ENCODE measurements around the gene PRM2. TPM values are rescaled to one million over a fixed set of nuclear protein-coding genes. Genes with fewer than 3 reads are reported as not detected.

Gene PRM2
- total and polyA plus RNA-seq, 2 donors (not counting 1 experiment from before 2014, with no cell fraction given) = not detected

DNA sequence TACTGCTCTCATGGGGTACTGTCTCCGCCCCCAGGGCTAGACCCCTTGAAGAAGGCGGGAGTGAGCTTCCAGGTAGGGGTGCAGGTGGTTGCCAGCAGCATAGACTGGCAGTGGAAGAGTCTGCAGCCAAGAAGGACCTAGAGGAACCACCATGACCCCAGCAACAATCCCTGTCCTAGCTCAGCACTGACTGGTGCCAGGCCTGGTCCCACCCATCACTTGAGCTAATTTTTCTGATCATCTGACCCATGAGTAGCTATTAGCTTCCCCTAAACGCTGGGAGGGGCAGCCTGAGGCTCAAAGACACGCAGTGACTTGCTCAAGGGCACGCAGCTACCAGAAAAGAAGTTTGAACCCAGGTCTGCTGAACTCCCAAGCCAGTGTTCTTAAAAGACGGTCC lies 3.8 kb downstream of the PRM2 start:
- no peaks in the 10 kb centered on the region for H4K20me1 ChIP-seq (ENCODE audit: control insufficient read depth, extremely low read depth, insufficient read depth, low read length)
- no peaks in the 10 kb centered on the region for H3K9me3 ChIP-seq (ENCODE audit: control insufficient read depth, insufficient read depth, low read depth, low read length)
- H3K4me2 ChIP-seq (ENCODE audit: extremely low read depth, insufficient read depth, low read length) = no peak overlapping the region
- H3K27me3 ChIP-seq (ENCODE audit: control insufficient read depth, insufficient read depth, low read length) = peaks cover 5% of the 10 kb centered on the region
- no peak overlapping the region for H3K4me3 ChIP-seq (replicated peaks in 1 of 4; ENCODE audit: control extremely low read depth in 1 of 4, insufficient read depth in 1 of 4, low read depth in 3 of 4, low read length in 4 of 4)
- H3K36me3 ChIP-seq (ENCODE audit: control insufficient read depth, insufficient read depth, low read length) = no peaks in the 10 kb centered on the region
- no peak overlapping the region for H3K9ac ChIP-seq (ENCODE audit: insufficient read depth, low read length)
- H2AFZ ChIP-seq (ENCODE audit: low read length) = no peak overlapping the region
- H3K4me1 ChIP-seq (ENCODE audit: control insufficient read depth, extremely low read depth, insufficient read depth, low read length) = no peaks in the 10 kb centered on the region
- no peak overlapping the region for H3K27ac ChIP-seq (ENCODE audit: insufficient read depth, low read length)
- TF ChIP-seq EZH2 (IDR thresholded peaks at IDR 0.05; ENCODE audit: low read length, missing control alignments) = no peak
- TF ChIP-seq, protein P1, sequence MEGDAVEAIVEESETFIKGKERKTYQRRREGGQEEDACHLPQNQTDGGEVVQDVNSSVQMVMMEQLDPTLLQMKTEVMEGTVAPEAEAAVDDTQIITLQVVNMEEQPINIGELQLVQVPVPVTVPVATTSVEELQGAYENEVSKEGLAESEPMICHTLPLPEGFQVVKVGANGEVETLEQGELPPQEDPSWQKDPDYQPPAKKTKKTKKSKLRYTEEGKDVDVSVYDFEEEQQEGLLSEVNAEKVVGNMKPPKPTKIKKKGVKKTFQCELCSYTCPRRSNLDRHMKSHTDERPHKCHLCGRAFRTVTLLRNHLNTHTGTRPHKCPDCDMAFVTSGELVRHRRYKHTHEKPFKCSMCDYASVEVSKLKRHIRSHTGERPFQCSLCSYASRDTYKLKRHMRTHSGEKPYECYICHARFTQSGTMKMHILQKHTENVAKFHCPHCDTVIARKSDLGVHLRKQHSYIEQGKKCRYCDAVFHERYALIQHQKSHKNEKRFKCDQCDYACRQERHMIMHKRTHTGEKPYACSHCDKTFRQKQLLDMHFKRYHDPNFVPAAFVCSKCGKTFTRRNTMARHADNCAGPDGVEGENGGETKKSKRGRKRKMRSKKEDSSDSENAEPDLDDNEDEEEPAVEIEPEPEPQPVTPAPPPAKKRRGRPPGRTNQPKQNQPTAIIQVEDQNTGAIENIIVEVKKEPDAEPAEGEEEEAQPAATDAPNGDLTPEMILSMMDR (conservative IDR thresholded peaks at IDR 0.05 in 1 of 2, IDR thresholded peaks at IDR 0.05 in 1 of 2; ENCODE audit: low read depth in 1 of 2, low read length in 2 of 2) = no peak
- DNase-seq (ENCODE audit: low read depth in 2 of 2) = no peak
- H3K79me2 ChIP-seq (ENCODE audit: control insufficient read depth, insufficient read depth, low read length) = no peaks in the 10 kb centered on the region

GRCh38 chr16:11271610-11272009 lies 4.7 kb downstream of the PRM2 start:
- no peaks in the 10 kb centered on the region for H3K4me1 ChIP-seq (ENCODE audit: control insufficient read depth, extremely low read depth, insufficient read depth, low read length)
- no peak for DNase-seq (ENCODE audit: low read depth in 2 of 2)
- H2AFZ ChIP-seq (ENCODE audit: low read length) = no peak overlapping the region
- no peaks in the 10 kb centered on the region for H3K36me3 ChIP-seq (ENCODE audit: control insufficient read depth, insufficient read depth, low read length)
- H3K4me3 ChIP-seq (replicated peaks in 1 of 4; ENCODE audit: control extremely low read depth in 1 of 4, insufficient read depth in 1 of 4, low read depth in 3 of 4, low read length in 4 of 4) = no peak overlapping the region
- H4K20me1 ChIP-seq (ENCODE audit: control insufficient read depth, extremely low read depth, insufficient read depth, low read length) = no peaks in the 10 kb centered on the region
- H3K27ac ChIP-seq (ENCODE audit: insufficient read depth, low read length) = no peak overlapping the region
- H3K27me3 ChIP-seq (ENCODE audit: control insufficient read depth, insufficient read depth, low read length) = no peaks in the 10 kb centered on the region
- H3K9me3 ChIP-seq (ENCODE audit: control insufficient read depth, insufficient read depth, low read depth, low read length) = no peaks in the 10 kb centered on the region
- TF ChIP-seq, protein P1 (conservative IDR thresholded peaks at IDR 0.05 in 1 of 2, IDR thresholded peaks at IDR 0.05 in 1 of 2; ENCODE audit: low read depth in 1 of 2, low read length in 2 of 2) = no peak
- no peak for TF ChIP-seq EZH2 (IDR thresholded peaks at IDR 0.05; ENCODE audit: low read length, missing control alignments)
- H3K4me2 ChIP-seq (ENCODE audit: extremely low read depth, insufficient read depth, low read length) = no peak overlapping the region
- H3K9ac ChIP-seq (ENCODE audit: insufficient read depth, low read length) = no peak overlapping the region
- no peaks in the 10 kb centered on the region for H3K79me2 ChIP-seq (ENCODE audit: control insufficient read depth, insufficient read depth, low read length)

DNA sequence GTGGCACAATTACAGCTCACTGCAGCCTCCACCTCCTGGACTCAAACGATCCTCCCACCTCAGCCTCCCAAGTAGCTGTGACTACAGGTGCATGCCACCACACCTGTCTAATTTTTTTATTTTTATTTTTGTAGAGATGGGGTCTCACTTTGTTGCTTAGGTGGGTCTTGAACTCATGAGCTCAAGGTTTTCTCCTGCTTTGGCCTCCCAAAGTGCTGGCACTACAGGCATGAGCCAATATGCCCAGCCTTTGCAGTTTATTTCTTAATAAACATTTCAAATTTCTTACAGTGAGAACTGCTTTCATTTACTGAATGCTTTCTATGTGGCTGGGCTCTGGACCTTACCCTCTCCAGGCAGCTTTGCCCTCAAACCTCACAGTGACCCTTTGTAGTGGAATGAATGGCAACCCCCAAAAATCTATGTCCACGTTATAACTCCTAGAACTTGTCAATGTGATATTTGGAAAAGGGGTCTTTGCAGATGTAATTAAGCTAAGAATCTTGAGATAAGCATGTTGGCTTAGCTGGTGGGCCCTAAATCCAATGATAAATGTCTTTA lies 5.6 kb downstream of the PRM2 start:
- Histone ChIP-seq H4K20me1 (ENCODE audit: control insufficient read depth, extremely low read depth, insufficient read depth, low read length) (no peaks in the 10 kb centered on the region), H3K4me2 (ENCODE audit: extremely low read depth, insufficient read depth, low read length) (no peak overlapping the region), H3K9ac (ENCODE audit: insufficient read depth, low read length) (no peak overlapping the region), H3K4me1 (ENCODE audit: control insufficient read depth, extremely low read depth, insufficient read depth, low read length) (no peaks in the 10 kb centered on the region), H3K27me3 (ENCODE audit: control insufficient read depth, insufficient read depth, low read length) (no peaks in the 10 kb centered on the region), H3K9me3 (ENCODE audit: control insufficient read depth, insufficient read depth, low read depth, low read length) (no peaks in the 10 kb centered on the region), H3K36me3 (ENCODE audit: control insufficient read depth, insufficient read depth, low read length) (no peaks in the 10 kb centered on the region), H3K79me2 (ENCODE audit: control insufficient read depth, insufficient read depth, low read length) (no peaks in the 10 kb centered on the region), H3K27ac (ENCODE audit: insufficient read depth, low read length) (no peak overlapping the region), H3K4me3 (replicated peaks in 1 of 4; ENCODE audit: control extremely low read depth in 1 of 4, insufficient read depth in 1 of 4, low read depth in 3 of 4, low read length in 4 of 4) (no peak overlapping the region), H2AFZ (ENCODE audit: low read length) (no peak overlapping the region)
- DNase-seq (ENCODE audit: low read depth in 2 of 2) = no peak
- TF ChIP-seq, protein P1 (conservative IDR thresholded peaks at IDR 0.05 in 1 of 2, IDR thresholded peaks at IDR 0.05 in 1 of 2; ENCODE audit: low read depth in 1 of 2, low read length in 2 of 2) = no peak
- TF ChIP-seq EZH2 (IDR thresholded peaks at IDR 0.05; ENCODE audit: low read length, missing control alignments) = no peak

Data from fibroblast of lung (primary cell).